Dendritic cell treated with granulocyte-macrophage colony-stimulating factor and Interleukin-4, amounts not matched to agents 40 ng/mL and 50 ng/mL, for 4 days (primary cell): ENCODE measurements around the gene PHOSPHO2.
"Not testable (repeated sequence)": the region's sequence is repeated elsewhere in the genome, so short reads cannot be mapped to it uniquely, and the experiment has no call there.

Experiments
- H3K27ac Mint-ChIP-seq: one replicate; pipeline ENCODE4 v1.8.0; 2022; ENCODE audit warnings: mild to moderate bottlenecking, mixed read lengths
- H3K27me3 Mint-ChIP-seq: one replicate; pipeline ENCODE4 v1.8.0; 2022; ENCODE audit warnings: mild to moderate bottlenecking, mixed read lengths
- H3K36me3 Mint-ChIP-seq: one replicate; pipeline ENCODE4 v1.8.0; 2022; ENCODE audit warnings: low read depth, mixed read lengths
- H3K4me1 Mint-ChIP-seq: one replicate; pipeline ENCODE4 v1.8.0; 2022; ENCODE audit warnings: low read depth, mixed read lengths
- H3K4me3 Mint-ChIP-seq: one replicate; pipeline ENCODE4 v1.8.0; 2022; ENCODE audit warnings: mild to moderate bottlenecking, moderate library complexity, mixed read lengths
- H3K9me3 Mint-ChIP-seq: one replicate; pipeline ENCODE4 v1.8.0; 2022; ENCODE audit warnings: mixed read lengths
- intact Hi-C: fragments of 100-400 bp; cut with micrococcal nuclease; formaldehyde crosslinking; loops from one replicate; pipeline ENCODE4 v1.15.0; 2022

Gene PHOSPHO2

GRCh38 chr2:169694894-169695260 is 608 bp downstream of the PHOSPHO2 start:
- peak overlapping the region; percentile 79 for H3K4me3 Mint-ChIP-seq
- peaks cover 9% of the 10 kb centered on the region for H3K9me3 Mint-ChIP-seq
- H3K27me3 Mint-ChIP-seq: peaks cover 9% of the 10 kb centered on the region
- peak overlapping the region; percentile 77 for H3K27ac Mint-ChIP-seq
- H3K4me1 Mint-ChIP-seq: peaks cover 10% of the 10 kb centered on the region
- intact Hi-C loops: loop anchor here (2.0 kb wide), 2 partner anchors 104 to 110 kb away; partner anchors contain the start of genes PPIG and SSB
- no peaks in the 10 kb centered on the region for H3K36me3 Mint-ChIP-seq

- intact Hi-C loops: no loop called here
- Mint-ChIP-seq H3K4me3 (no peak overlapping the region), H3K36me3 (no peaks in the 10 kb centered on the region), H3K4me1 (peaks cover 10% of the 10 kb centered on the region), H3K27ac (no peak overlapping the region), H3K9me3 (peaks cover under 1% of the 10 kb centered on the region), H3K27me3 (peaks cover 9% of the 10 kb centered on the region)
These were observed 2.1 kb downstream of the PHOSPHO2 start for GRCh38 chr2:169696381-169696780.

- H3K36me3 Mint-ChIP-seq, intact Hi-C loops: not testable (repeated sequence)
These were observed 4.9 kb downstream of the PHOSPHO2 start for GRCh38 chr2:169699173-169699572.

GRCh38 chr2:169702996-169703395 is 8.7 kb downstream of the PHOSPHO2 start:
- Mint-ChIP-seq H3K27ac (no peak overlapping the region), H3K4me1 (no peaks in the 10 kb centered on the region), H3K4me3 (no peak overlapping the region), H3K9me3 (no peaks in the 10 kb centered on the region), H3K27me3 (no peaks in the 10 kb centered on the region), H3K36me3 (no peaks in the 10 kb centered on the region)
- intact Hi-C loops: no loop called here

More at GRCh38 chr2:169699173-169699572, 4.9 kb downstream of the PHOSPHO2 start:
- H3K27me3 Mint-ChIP-seq, H3K4me3 Mint-ChIP-seq, H3K9me3 Mint-ChIP-seq, H3K27ac Mint-ChIP-seq, H3K4me1 Mint-ChIP-seq: not testable (repeated sequence)

GRCh38 chr2:169704160-169704708 is 10.0 kb downstream of the PHOSPHO2 start:
- Mint-ChIP-seq H3K27ac (no peak overlapping the region), H3K27me3 (no peaks in the 10 kb centered on the region), H3K4me1 (no peaks in the 10 kb centered on the region), H3K4me3 (no peak overlapping the region), H3K36me3 (no peaks in the 10 kb centered on the region), H3K9me3 (no peaks in the 10 kb centered on the region)
- intact Hi-C loops: no loop called here

- no peak overlapping the region for H3K4me3 Mint-ChIP-seq
- H3K27me3 Mint-ChIP-seq: no peaks in the 10 kb centered on the region
- H3K36me3 Mint-ChIP-seq: no peaks in the 10 kb centered on the region
- intact Hi-C loops: no loop called here
- no peaks in the 10 kb centered on the region for H3K9me3 Mint-ChIP-seq
- H3K27ac Mint-ChIP-seq: no peak overlapping the region
- H3K4me1 Mint-ChIP-seq: no peaks in the 10 kb centered on the region
These were observed 11.7 kb downstream of the PHOSPHO2 start for GRCh38 chr2:169705927-169706326.

GRCh38 chr2:169707626-169708025 is 13.4 kb downstream of the PHOSPHO2 start:
- no peaks in the 10 kb centered on the region for H3K9me3 Mint-ChIP-seq
- H3K4me3 Mint-ChIP-seq: no peak overlapping the region
- no peaks in the 10 kb centered on the region for H3K36me3 Mint-ChIP-seq
- intact Hi-C loops: no loop called here
- H3K4me1 Mint-ChIP-seq: no peaks in the 10 kb centered on the region
- H3K27ac Mint-ChIP-seq: no peak overlapping the region
- H3K27me3 Mint-ChIP-seq: no peaks in the 10 kb centered on the region

GRCh38 chr2:169709331-169709730 is 15.1 kb downstream of the PHOSPHO2 start:
- Mint-ChIP-seq H3K36me3 (no peaks in the 10 kb centered on the region), H3K4me3 (no peak overlapping the region), H3K27me3 (no peaks in the 10 kb centered on the region), H3K9me3 (no peaks in the 10 kb centered on the region), H3K4me1 (no peaks in the 10 kb centered on the region), H3K27ac (no peak overlapping the region)
- intact Hi-C loops: no loop called here

GRCh38 chr2:169709981-169710380 is 15.7 kb downstream of the PHOSPHO2 start:
- intact Hi-C loops: no loop called here

GRCh38 chr2:169711751-169712509 is 17.7 kb downstream of the PHOSPHO2 start:
- no peaks in the 10 kb centered on the region for H3K9me3 Mint-ChIP-seq
- no peaks in the 10 kb centered on the region for H3K36me3 Mint-ChIP-seq
- no peaks in the 10 kb centered on the region for H3K4me1 Mint-ChIP-seq
- no peak overlapping the region for H3K27ac Mint-ChIP-seq
- H3K27me3 Mint-ChIP-seq: no peaks in the 10 kb centered on the region
- no peak overlapping the region for H3K4me3 Mint-ChIP-seq
- intact Hi-C loops: no loop called here

More at GRCh38 chr2:169709981-169710380, 15.7 kb downstream of the PHOSPHO2 start:
- no peaks in the 10 kb centered on the region for H3K4me1 Mint-ChIP-seq
- H3K36me3 Mint-ChIP-seq: no peaks in the 10 kb centered on the region
- H3K9me3 Mint-ChIP-seq: no peaks in the 10 kb centered on the region
- no peaks in the 10 kb centered on the region for H3K27me3 Mint-ChIP-seq
- no peak overlapping the region for H3K4me3 Mint-ChIP-seq
- H3K27ac Mint-ChIP-seq: no peak overlapping the region

- intact Hi-C loops: no loop called here
- Mint-ChIP-seq H3K27me3 (no peaks in the 10 kb centered on the region), H3K9me3 (no peaks in the 10 kb centered on the region), H3K27ac (no peak overlapping the region), H3K36me3 (no peaks in the 10 kb centered on the region), H3K4me1 (no peaks in the 10 kb centered on the region), H3K4me3 (no peak overlapping the region)
These were observed 18.5 kb downstream of the PHOSPHO2 start for GRCh38 chr2:169712791-169713227.

- Mint-ChIP-seq H3K9me3 (no peaks in the 10 kb centered on the region), H3K4me3 (no peak overlapping the region), H3K27ac (no peak overlapping the region), H3K27me3 (no peaks in the 10 kb centered on the region), H3K36me3 (no peaks in the 10 kb centered on the region), H3K4me1 (no peaks in the 10 kb centered on the region)
- intact Hi-C loops: no loop called here
These were observed 19.1 kb downstream of the PHOSPHO2 start for GRCh38 chr2:169713331-169713730.

- no peaks in the 10 kb centered on the region for H3K4me1 Mint-ChIP-seq
- no peaks in the 10 kb centered on the region for H3K36me3 Mint-ChIP-seq
- H3K4me3 Mint-ChIP-seq: no peak overlapping the region
- intact Hi-C loops: no loop called here
- no peak overlapping the region for H3K27ac Mint-ChIP-seq
- H3K9me3 Mint-ChIP-seq: no peaks in the 10 kb centered on the region
- no peaks in the 10 kb centered on the region for H3K27me3 Mint-ChIP-seq
These were observed 20.4 kb downstream of the PHOSPHO2 start for GRCh38 chr2:169714699-169715098.

- no peaks in the 10 kb centered on the region for H3K9me3 Mint-ChIP-seq
- intact Hi-C loops: no loop called here
- H3K36me3 Mint-ChIP-seq: no peaks in the 10 kb centered on the region
- H3K4me3 Mint-ChIP-seq: peak overlapping the region; percentile 25
- H3K4me1 Mint-ChIP-seq: no peaks in the 10 kb centered on the region
- no peak overlapping the region for H3K27ac Mint-ChIP-seq
- no peaks in the 10 kb centered on the region for H3K27me3 Mint-ChIP-seq
These were observed 21.3 kb downstream of the PHOSPHO2 start for GRCh38 chr2:169715379-169716237.
